Heart right ventricle (tissue), 16 donors: ENCODE results near the gene NCKAP1. TPM values are rescaled to one million over a fixed set of nuclear protein-coding genes. Genes with fewer than 3 reads are reported as not detected.
"Not testable (repeated sequence)": the region's sequence is repeated elsewhere in the genome, so short reads cannot be mapped to it uniquely, and the experiment has no call there.

Experiments
- ATAC-seq, 8 donors: fragments of 200-7000 bp; cut with Tn5 transposase; one replicate each; pipeline ENCODE4 v1.9.1; 2020; ENCODE audit warnings: mild to moderate bottlenecking in 8 of 8, moderate library complexity in 8 of 8, moderate number of reproducible peaks in 1 of 8
- DNase-seq, 2 donors: peaks; one replicate each; pipeline ENCODE4 v3.0.0-alpha.2; 2020
- H3K27ac ChIP-seq, 10 donors: fragments of 200-600 bp; sonication (generic) in 2 of 10; one replicate each; pipeline versions ENCODE4 v1.5.0 to v1.8.0; 2020 to 2022; ENCODE audit warnings: mild to moderate bottlenecking in 3 of 10
- H3K27me3 ChIP-seq, 7 donors: fragments of 200-600 bp; one replicate each; pipeline ENCODE4 v1.8.0; 2021 to 2022; ENCODE audit warnings: mild to moderate bottlenecking in 2 of 7
- H3K36me3 ChIP-seq, 9 donors: fragments of 200-600 bp; sonication (generic) in 1 of 9; one replicate each; pipeline versions ENCODE4 v1.5.0 to v1.8.0; 2020 to 2022; ENCODE audit warnings: mild to moderate bottlenecking in 2 of 9
- H3K4me1 ChIP-seq, 9 donors: fragments of 200-600 bp; sonication (generic) in 1 of 9; one replicate each; pipeline versions ENCODE4 v1.5.0 to v1.8.0; 2020 to 2022; ENCODE audit warnings: mild to moderate bottlenecking in 4 of 9
- H3K4me3 ChIP-seq, 10 donors: fragments of 200-600 bp; sonication (generic) in 2 of 10; one replicate each; pipeline versions ENCODE4 v1.5.0 to v1.8.0; 2020 to 2022; ENCODE audit warnings: mild to moderate bottlenecking in 7 of 10, moderate library complexity in 2 of 10
- H3K9me3 ChIP-seq, 11 donors: fragments of 200-600 bp in 10 of 11; sonication (generic) in 2 of 11; one replicate each; pipeline versions ENCODE4 v1.5.0 to v1.8.0; 2013 to 2022; ENCODE audit warnings: mild to moderate bottlenecking in 2 of 11, control low read depth in 1 of 11, moderate library complexity in 1 of 11
- WGBS, 2 donors: extraction: QIAGEN DNeasy Blood & Tissue Kit; methylation state at CpG; one replicate each; pipeline ENCODE4 v1.1.7; 2013; ENCODE audit warnings: inconsistent platforms in 1 of 2; 5-methylcytosine and 5-hydroxymethylcytosine counted together
- intact Hi-C, 10 donors: fragments of 100-400 bp; cut with DNase I; formaldehyde crosslinking; loops; one replicate each; pipeline versions ENCODE4 v1.11.1 to v1.14.2; 2022
- polyA plus RNA-seq, 2 donors: library from polyadenylated mRNA; stranded (reverse); fragments of 200-250 nt; gene quantifications; one replicate each; pipeline ENCODE4 v1.2.3, GENCODE V29; 2013
- total RNA-seq, 10 donors: library from RNA; stranded (reverse); fragmentation: NEBNext Ultra II Directional in 3 of 10; extraction: Animal tissue kit (Norgen Biotek cat#: 25700) in 3 of 10; gene quantifications; one replicate each; pipeline versions ENCODE4 v1.2.1 to v1.2.4, GENCODE V29; 2021 to 2023
- TF ChIP-seq, protein P1 (sequence below), 9 donors: fragments of 200-600 bp; sonication (generic) in 2 of 9; IDR thresholded peaks; one replicate each; pipeline versions ENCODE4 v1.5.0 to v1.8.0; 2021 to 2022; ENCODE audit warnings: antibody characterized with exemption in 9 of 9, mild to moderate bottlenecking in 5 of 9, moderate library complexity in 1 of 9
- donor health status: Arrhythmogenic right ventricular cardiomyopathy.
- donor health status: ischemic (EF 13 %, LVEDD 7.1; RV severe dilation, severe dysfunction).
- donor health status: healthy with polysubstance abuse.
- donor health status: DM: no; HTN: yes; CAD: no.
- donor health status: DM: no; HTN: no; CAD: no.
- donor health status: ischemic (EF 25% LVEDD 6.9; RV normal size, moderate dysfunction).
- donor health status: ischemic (EF 25% LVEDD 5.7; RV mildly dilated, moderate dysfunction).
- donor health status: healthy.
- donor health status: DM: yes; HTN: yes; CAD: no.
- donor health status: Ischemic cardiomyopathy.
- donor health status: ischemic (EF 35%, LVEDD 5.7; RV mildly dilated, moderate dysfunction).
- donor health status: nonischemic (EF 11% LVEDD 7.7; RV severe dilation, severe dysfunction).
- donor health status: DM: yes; HTN: yes; CAD: no.
- donor health status: PGD.
- donor health status: ischemic (EF 29% LVEDD 5.4; RV normal size, mild dysfunction).
- donor health status: nonischemic (EF 23%, LVEDD 6.1; RV moderate dilation, normal function).

NCKAP1 gene
- total and polyA plus RNA-seq, 12 donors, result 35.3 to 153 (median 124) TPM

DNA sequence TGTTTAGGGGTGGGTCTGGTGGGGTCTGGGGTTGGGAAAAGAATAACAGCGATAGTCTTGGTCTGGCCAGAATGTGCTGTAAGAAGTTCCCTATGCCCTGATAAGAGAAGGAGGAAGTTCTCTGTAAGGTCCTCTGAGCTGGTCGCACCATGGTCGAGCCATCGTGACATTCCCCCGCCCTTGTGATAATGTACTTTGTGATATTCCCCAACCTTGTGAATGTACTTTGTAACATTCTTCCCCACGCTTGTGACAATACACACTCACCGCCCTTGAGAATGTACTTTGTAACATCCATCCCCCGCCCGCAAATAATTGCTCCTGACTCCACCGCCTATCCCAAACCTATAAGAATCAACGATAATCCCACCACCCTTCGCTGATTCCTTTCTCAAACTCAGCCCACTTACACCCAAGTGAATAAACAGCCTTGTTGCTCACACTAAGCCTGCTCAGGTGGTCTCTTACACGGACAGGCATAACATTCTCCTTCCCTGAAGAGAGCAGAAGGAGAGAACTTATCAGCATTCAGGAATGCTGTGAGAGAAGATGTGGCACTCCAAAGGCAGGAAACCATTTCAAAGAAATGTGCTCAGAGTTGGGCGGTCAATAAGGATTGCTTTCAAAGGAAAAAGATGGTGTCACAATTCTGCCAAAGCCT lies 22.4 kb upstream of the NCKAP1 start:
- 91% methylated on average over 14 of the region's 14 CpGs for WGBS, 2 donors
- TF ChIP-seq, protein P1, sequence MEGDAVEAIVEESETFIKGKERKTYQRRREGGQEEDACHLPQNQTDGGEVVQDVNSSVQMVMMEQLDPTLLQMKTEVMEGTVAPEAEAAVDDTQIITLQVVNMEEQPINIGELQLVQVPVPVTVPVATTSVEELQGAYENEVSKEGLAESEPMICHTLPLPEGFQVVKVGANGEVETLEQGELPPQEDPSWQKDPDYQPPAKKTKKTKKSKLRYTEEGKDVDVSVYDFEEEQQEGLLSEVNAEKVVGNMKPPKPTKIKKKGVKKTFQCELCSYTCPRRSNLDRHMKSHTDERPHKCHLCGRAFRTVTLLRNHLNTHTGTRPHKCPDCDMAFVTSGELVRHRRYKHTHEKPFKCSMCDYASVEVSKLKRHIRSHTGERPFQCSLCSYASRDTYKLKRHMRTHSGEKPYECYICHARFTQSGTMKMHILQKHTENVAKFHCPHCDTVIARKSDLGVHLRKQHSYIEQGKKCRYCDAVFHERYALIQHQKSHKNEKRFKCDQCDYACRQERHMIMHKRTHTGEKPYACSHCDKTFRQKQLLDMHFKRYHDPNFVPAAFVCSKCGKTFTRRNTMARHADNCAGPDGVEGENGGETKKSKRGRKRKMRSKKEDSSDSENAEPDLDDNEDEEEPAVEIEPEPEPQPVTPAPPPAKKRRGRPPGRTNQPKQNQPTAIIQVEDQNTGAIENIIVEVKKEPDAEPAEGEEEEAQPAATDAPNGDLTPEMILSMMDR (IDR thresholded peaks at IDR 0.05), result no peak
- Histone ChIP-seq H3K9me3 (no peaks in the 10 kb centered on the region), H3K4me1 (peaks cover 0 to 9% (median 5%) of the 10 kb centered on the region in 9 donors), H3K27ac (no peak overlapping the region), H3K27me3 (peaks cover 0 to 24% (median 0%) of the 10 kb centered on the region in 7 donors), H3K36me3 (no peaks in the 10 kb centered on the region), H3K4me3 (no peak overlapping the region)
- intact Hi-C loops, result no loop called here
- DNase-seq, result no peak
- no peak for ATAC-seq

DNA sequence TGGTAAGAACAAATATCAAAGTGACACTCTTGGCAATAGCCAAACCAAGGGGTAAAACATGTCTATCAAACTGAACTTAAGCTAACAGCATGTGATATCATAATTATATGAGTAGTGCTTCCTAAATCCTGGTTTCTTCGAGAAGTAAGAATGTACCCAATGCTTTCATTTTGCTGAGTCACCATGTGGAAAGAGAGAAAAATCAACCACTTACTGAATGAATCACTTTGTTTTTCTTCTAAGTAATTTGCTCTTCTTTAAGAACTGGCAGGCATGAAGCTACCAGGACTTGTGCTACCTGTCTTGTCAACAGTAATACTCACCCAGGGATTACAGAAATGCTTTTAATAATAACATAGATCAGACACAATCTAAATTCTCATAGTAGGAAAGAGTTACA lies 21.3 kb upstream of the NCKAP1 start:
- DNase-seq (no peak), ATAC-seq (no peak)
- Histone ChIP-seq H3K4me3 (no peak overlapping the region), H3K9me3 (no peaks in the 10 kb centered on the region), H3K36me3 (no peaks in the 10 kb centered on the region), H3K27me3 (peaks cover 0 to 21% (median 0%) of the 10 kb centered on the region in 7 donors), H3K4me1 (peaks cover 0 to 9% (median 5%) of the 10 kb centered on the region in 9 donors), H3K27ac (no peak overlapping the region)
- WGBS, 2 donors, result 72 to 73% methylated on average over 1 of the region's 1 CpG
- intact Hi-C loops, result no loop called here
- TF ChIP-seq, protein P1 (IDR thresholded peaks at IDR 0.05), result no peak

DNA sequence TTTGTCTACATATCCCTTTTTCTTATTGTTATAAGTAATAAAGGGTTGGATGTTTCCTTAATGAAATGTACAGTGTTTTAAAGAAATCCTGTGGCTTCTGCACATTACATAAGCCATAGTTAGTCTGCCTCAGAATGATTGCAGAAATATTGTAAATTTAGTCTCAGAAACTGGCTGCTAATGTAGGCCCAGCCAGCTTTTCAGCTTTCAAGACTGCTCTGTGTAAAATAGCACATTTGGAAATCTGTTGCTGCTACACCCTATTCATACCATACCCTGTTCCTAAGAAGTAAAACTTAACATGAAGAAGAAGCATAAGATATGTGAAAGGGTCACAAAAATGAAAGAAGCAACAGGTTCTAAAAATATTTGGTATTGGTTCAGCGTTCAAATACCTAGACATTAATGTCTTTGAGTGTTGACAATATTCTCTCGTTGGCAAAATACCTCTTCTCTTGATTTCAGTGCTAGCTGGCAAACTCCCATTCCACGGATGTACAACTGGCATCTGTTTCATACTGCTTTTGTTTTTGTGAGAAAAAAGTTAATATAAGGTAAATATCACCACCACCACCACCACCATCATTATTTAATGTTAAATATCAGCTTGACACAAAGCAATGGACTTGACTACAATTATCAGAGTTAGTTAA lies 19.2 kb upstream of the NCKAP1 start:
- Histone ChIP-seq H3K27me3 (peaks cover 0 to 29% (median 0%) of the 10 kb centered on the region in 7 donors), H3K36me3 (no peaks in the 10 kb centered on the region), H3K9me3 (no peaks in the 10 kb centered on the region), H3K4me3 (no peak overlapping the region), H3K27ac (no peak overlapping the region), H3K4me1 (peaks cover 0 to 9% (median 5%) of the 10 kb centered on the region in 9 donors)
- ATAC-seq, result no peak
- intact Hi-C loops, result no loop called here
- no peak for DNase-seq
- 47% methylated on average over 3 of the region's 3 CpGs for WGBS, 2 donors
- TF ChIP-seq, protein P1 (IDR thresholded peaks at IDR 0.05), result no peak

DNA sequence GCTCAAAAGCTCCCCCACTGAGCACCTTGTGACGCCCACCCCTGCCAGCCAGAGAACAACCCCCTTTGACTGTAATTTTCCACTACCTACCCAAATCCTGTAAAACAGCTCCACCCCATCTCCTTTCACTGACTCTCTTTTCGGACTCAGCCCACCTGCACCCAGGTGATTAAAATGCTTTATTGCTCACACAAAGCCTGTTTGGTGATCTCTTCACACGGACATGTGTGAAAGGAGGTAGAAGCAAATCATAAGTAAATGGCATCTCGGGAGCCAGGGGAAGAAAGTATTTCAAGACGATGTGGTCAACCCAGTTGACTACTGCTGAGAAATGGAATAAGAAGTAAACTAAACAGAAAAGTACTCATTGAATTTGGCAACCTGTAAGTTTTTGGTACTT lies 11.2 kb upstream of the NCKAP1 start:
- Histone ChIP-seq H3K27me3 (peaks cover 0 to 64% (median 0%) of the 10 kb centered on the region in 7 donors), H3K4me3 (no peak overlapping the region), H3K27ac (no peak overlapping the region), H3K36me3 (no peaks in the 10 kb centered on the region), H3K4me1 (no peaks in the 10 kb centered on the region), H3K9me3 (peaks cover 0 to 6% (median 0%) of the 10 kb centered on the region in 11 donors)
- 68 to 74% methylated on average over 5 of the region's 5 CpGs for WGBS, 2 donors
- intact Hi-C loops, result no loop called here
- DNase-seq (no peak), ATAC-seq (no peak)
- TF ChIP-seq, protein P1 (IDR thresholded peaks at IDR 0.05), result no peak

DNA sequence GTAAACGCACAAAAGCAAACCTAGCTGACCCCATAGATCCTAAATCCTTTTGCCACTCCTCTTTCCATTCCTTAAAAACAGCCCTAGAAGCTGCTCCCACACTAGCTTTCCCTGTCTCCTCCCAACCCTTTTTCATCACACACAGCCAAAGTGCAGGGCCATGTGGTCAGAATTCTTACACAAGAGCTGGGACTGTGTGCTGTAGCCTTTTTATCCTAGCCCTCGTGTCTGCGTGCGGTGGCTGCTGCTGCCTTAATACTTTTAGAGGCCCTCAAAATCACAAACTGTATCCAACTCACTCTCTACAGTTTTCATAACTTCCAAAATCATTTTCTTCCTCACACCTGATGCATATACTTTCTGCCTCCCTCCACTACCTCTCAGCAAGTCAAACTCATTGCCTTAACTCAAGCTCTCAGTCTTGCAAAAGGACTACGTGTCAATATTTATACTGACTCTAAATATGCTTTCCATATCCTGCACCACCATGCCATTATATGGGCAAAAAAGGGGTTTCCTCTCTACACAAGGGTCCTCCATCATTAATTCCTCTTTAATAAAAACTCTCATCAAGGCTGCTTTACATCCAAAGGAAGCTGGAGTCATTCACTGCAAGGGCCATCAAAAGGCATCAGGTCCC lies 9.3 kb upstream of the NCKAP1 start:
- H3K9me3 ChIP-seq, H3K27ac ChIP-seq, H3K4me3 ChIP-seq, H3K4me1 ChIP-seq, ATAC-seq, DNase-seq, H3K36me3 ChIP-seq, intact Hi-C loops: not testable (repeated sequence)
- WGBS, 2 donors, result 95% methylated on average over 5 of the region's 5 CpGs
- H3K27me3 ChIP-seq, result peaks cover 0 to 68% (median 0%) of the 10 kb centered on the region in 7 donors

DNA sequence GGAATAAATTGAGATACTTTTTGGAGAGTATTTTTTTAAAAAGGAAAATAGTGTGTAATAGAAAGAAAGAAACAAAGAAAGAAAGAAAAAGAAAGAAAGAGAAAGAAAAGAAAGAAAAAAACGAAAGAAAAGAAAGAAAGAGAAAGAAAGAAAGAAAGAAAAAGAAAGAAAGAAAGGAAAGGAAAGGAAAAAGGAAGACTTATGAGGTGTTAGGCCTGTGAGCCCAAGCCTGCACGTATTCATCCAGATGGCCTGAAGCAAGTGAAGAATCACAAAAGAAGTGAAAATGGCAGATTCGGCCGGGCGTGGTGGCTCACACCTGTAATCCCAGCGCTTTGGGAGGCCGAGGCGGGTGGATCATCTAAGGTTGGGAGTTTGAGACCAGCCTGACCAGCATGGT lies 5.3 kb upstream of the NCKAP1 start:
- not testable (repeated sequence) for H3K27ac ChIP-seq, H3K4me3 ChIP-seq, H3K36me3 ChIP-seq, H3K4me1 ChIP-seq, ATAC-seq, DNase-seq, H3K9me3 ChIP-seq
- intact Hi-C loops, result loop anchor here in 1 of 10 donors (5.0 kb wide), 1 partner anchor 34 kb away; the partner anchor contains the start of gene DUSP19
- WGBS, 2 donors, result 90 to 92% methylated on average over 8 of the region's 8 CpGs
- peaks cover 0 to 94% (median 0%) of the 10 kb centered on the region in 7 donors for H3K27me3 ChIP-seq
